Nephron (organoid): ENCODE measurements around the gene IL16.
A peak's percentile ranks its signal among the peaks of the same experiment; 100 is the strongest.
"Not testable (repeated sequence)": the region's sequence is repeated elsewhere in the genome, so short reads cannot be mapped to it uniquely, and the experiment has no call there.

Source experiments
- H3K27ac Mint-ChIP-seq, 3 experiments: 2 replicates each; pipeline ENCODE4 v1.8.0; 2020; ENCODE audit warnings: mixed read lengths in 3 of 3, mild to moderate bottlenecking in 2 of 3, moderate library complexity in 1 of 3
- H3K27me3 Mint-ChIP-seq: 2 replicates; pipeline ENCODE4 v1.8.0; 2021; ENCODE audit warnings: low read depth, mild to moderate bottlenecking, moderate library complexity, mixed read lengths
- H3K36me3 Mint-ChIP-seq: 2 replicates; pipeline ENCODE4 v1.8.0; 2020; ENCODE audit warnings: low read depth, mixed read lengths
- H3K4me1 Mint-ChIP-seq: 2 replicates; pipeline ENCODE4 v1.8.0; 2020; ENCODE audit warnings: mixed read lengths
- H3K4me3 Mint-ChIP-seq, 3 experiments: 2 replicates each; pipeline ENCODE4 v1.8.0; 2020; ENCODE audit warnings: mild to moderate bottlenecking in 3 of 3, mixed read lengths in 3 of 3, moderate library complexity in 2 of 3
- H3K9me3 Mint-ChIP-seq: 2 replicates; pipeline ENCODE4 v1.8.0; 2020; ENCODE audit warnings: mixed read lengths
- TF ChIP-seq, protein P1 (sequence below), 3 experiments: fragments of 200-600 bp; sonication (generic); IDR thresholded peaks; one replicate each; pipeline ENCODE4 v1.5.0; 2021; ENCODE audit warnings: antibody characterized with exemption in 3 of 3; ENCODE audit not compliant: unreplicated experiment in 3 of 3

IL16 gene

GRCh38 chr15:81329446-81329845 is 132.8 kb downstream of the IL16 start:
- peaks cover 16% of the 10 kb centered on the region for H3K4me1 Mint-ChIP-seq
- TF ChIP-seq, protein P1, sequence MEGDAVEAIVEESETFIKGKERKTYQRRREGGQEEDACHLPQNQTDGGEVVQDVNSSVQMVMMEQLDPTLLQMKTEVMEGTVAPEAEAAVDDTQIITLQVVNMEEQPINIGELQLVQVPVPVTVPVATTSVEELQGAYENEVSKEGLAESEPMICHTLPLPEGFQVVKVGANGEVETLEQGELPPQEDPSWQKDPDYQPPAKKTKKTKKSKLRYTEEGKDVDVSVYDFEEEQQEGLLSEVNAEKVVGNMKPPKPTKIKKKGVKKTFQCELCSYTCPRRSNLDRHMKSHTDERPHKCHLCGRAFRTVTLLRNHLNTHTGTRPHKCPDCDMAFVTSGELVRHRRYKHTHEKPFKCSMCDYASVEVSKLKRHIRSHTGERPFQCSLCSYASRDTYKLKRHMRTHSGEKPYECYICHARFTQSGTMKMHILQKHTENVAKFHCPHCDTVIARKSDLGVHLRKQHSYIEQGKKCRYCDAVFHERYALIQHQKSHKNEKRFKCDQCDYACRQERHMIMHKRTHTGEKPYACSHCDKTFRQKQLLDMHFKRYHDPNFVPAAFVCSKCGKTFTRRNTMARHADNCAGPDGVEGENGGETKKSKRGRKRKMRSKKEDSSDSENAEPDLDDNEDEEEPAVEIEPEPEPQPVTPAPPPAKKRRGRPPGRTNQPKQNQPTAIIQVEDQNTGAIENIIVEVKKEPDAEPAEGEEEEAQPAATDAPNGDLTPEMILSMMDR (IDR thresholded peaks at IDR 0.05; ENCODE audit: unreplicated experiment in 3 of 3), result no peak
- H3K4me3 Mint-ChIP-seq, result peak overlapping the region in 1 of 3 experiments; percentile 9
- peaks cover 17% of the 10 kb centered on the region for H3K27me3 Mint-ChIP-seq
- H3K27ac Mint-ChIP-seq, result no peak overlapping the region
- H3K36me3 Mint-ChIP-seq, result no peaks in the 10 kb centered on the region
- H3K9me3 Mint-ChIP-seq, result no peaks in the 10 kb centered on the region

- H3K36me3 Mint-ChIP-seq, result no peaks in the 10 kb centered on the region
- TF ChIP-seq, protein P1 (IDR thresholded peaks at IDR 0.05; ENCODE audit: unreplicated experiment in 3 of 3), result no peak
- H3K27ac Mint-ChIP-seq, result peak overlapping the region in 2 of 3 experiments; percentile 69
- H3K9me3 Mint-ChIP-seq, result no peaks in the 10 kb centered on the region
- H3K4me1 Mint-ChIP-seq, result peaks cover 24% of the 10 kb centered on the region
- peaks cover 9% of the 10 kb centered on the region for H3K27me3 Mint-ChIP-seq
- H3K4me3 Mint-ChIP-seq, result no peak overlapping the region
These were observed 133.8 kb downstream of the IL16 start for GRCh38 chr15:81330366-81331090.

DNA sequence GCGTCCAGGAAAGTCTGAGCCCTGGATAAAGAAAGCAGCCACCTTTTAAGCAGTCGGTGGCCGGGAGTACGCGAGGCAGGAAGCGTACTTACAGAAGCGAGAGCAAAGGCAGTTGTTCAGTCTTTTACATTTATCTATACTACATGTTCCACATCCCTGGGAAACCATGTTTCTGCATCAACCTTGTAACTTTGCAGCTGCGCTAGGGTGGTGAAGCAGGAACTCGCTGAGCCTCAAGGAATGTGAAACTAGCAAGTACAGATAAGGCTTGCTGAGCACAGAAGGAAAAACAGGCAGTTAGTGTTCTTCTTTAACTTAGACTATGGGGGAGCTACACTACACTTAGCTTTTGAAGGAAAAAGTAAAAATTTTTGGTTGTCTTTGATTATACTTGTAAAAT is 134.5 kb downstream of the IL16 start:
- H3K9me3 Mint-ChIP-seq, H3K27me3 Mint-ChIP-seq, H3K36me3 Mint-ChIP-seq, H3K4me3 Mint-ChIP-seq: not testable (repeated sequence)
- Mint-ChIP-seq H3K4me1 (peaks cover 24% of the 10 kb centered on the region), H3K27ac (peak overlapping the region in 2 of 3 experiments; percentile 69)

DNA sequence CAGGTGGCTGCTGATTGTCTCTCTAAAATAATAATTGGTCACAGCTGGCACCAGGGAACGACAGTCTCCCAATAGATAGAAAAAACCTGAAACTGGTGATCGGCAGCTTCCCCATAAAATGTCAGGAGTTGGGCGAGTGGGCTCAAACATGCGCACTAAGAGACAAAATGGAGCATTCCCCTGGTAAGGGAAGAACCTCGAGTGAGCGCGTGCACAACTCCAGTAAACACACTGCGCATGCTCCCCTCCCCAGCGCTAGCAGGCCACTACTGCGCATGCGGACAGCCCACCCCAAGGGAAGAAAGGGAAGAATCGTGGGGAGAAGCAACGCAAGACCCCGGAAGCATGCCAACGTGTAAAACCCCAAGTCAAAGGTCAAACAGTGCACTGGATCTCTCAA is 134.9 kb downstream of the IL16 start:
- TF ChIP-seq, protein P1 (IDR thresholded peaks at IDR 0.05; ENCODE audit: unreplicated experiment in 3 of 3), result no peak
- Mint-ChIP-seq H3K36me3 (no peaks in the 10 kb centered on the region), H3K27ac (peak overlapping the region in 2 of 3 experiments; percentile 69), H3K9me3 (no peaks in the 10 kb centered on the region), H3K4me1 (peaks cover 25% of the 10 kb centered on the region), H3K4me3 (no peak overlapping the region), H3K27me3 (peaks cover 9% of the 10 kb centered on the region)

- Mint-ChIP-seq H3K36me3 (no peaks in the 10 kb centered on the region), H3K27ac (no peak overlapping the region), H3K4me1 (peaks cover 31% of the 10 kb centered on the region), H3K27me3 (peaks cover 12% of the 10 kb centered on the region), H3K4me3 (no peak overlapping the region), H3K9me3 (no peaks in the 10 kb centered on the region)
- TF ChIP-seq, protein P1 (IDR thresholded peaks at IDR 0.05; ENCODE audit: unreplicated experiment in 3 of 3), result no peak
These were observed 135.6 kb downstream of the IL16 start for GRCh38 chr15:81332326-81332725.

DNA sequence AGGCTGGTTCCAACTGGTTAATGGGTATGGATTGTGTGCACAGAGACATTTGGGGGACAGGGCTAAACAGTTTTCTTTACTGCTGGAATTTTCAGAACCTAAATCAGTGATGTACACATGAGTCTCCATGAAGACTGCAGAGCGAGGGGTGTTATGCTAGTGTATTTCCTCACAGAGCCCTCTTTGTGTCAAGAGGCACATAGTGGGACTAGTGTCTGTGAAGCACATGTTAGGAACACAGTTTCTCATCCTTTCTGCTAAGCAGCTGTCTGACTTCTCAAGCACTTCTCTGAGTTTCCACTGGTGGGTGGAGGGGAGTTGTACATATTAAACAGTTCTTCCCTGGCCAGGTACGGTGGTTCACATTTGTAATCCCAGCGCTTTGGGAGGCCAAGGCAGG is 136.7 kb downstream of the IL16 start:
- H3K4me1 Mint-ChIP-seq, result peaks cover 39% of the 10 kb centered on the region
- H3K4me3 Mint-ChIP-seq, result no peak overlapping the region
- H3K9me3 Mint-ChIP-seq, result no peaks in the 10 kb centered on the region
- H3K36me3 Mint-ChIP-seq, result no peaks in the 10 kb centered on the region
- H3K27ac Mint-ChIP-seq, result no peak overlapping the region
- TF ChIP-seq, protein P1 (IDR thresholded peaks at IDR 0.05; ENCODE audit: unreplicated experiment in 3 of 3), result no peak
- peaks cover 12% of the 10 kb centered on the region for H3K27me3 Mint-ChIP-seq
